H1 (cell line): ENCODE results near the gene MAGI3. TPM values are rescaled to one million over a fixed set of nuclear protein-coding genes. Genes with fewer than 3 reads are reported as not detected.

Experiments used
- CTCF ChIA-PET: fragments of 300-600 bp; sonication (Branson Sonifier 250); formaldehyde crosslinking; loops from one replicate; lab custom pipeline; 2021; ENCODE audit not compliant: partially characterized antibody; lab: Charles Lee
- POLR2A ChIA-PET: fragments of 300-600 bp; sonication (Branson Sonifier 250); formaldehyde crosslinking; loops from one replicate; lab custom pipeline; 2021; ENCODE audit warnings: inconsistent platforms; ENCODE audit not compliant: partially characterized antibody; lab: Charles Lee
- DNase-seq, 2 experiments: peaks; one replicate each; pipeline versions ENCODE4 v3.0.0 to v3.0.0-alpha.2; 2010 to 2022; ENCODE audit warnings: low spot score in 2 of 2, low read depth in 1 of 2, mixed read lengths in 1 of 2
- FAIRE-seq: peaks from 2 replicates; lab custom pipeline; 2011; peaks lifted over from hg19 to GRCh38; lab: Jason Lieb, UNC
- H2AFZ ChIP-seq: 2 replicates; pipeline ENCODE4 v1.8.1; 2012; ENCODE audit warnings: low read length, inconsistent platforms
- H2AK5ac ChIP-seq: 2 replicates; pipeline ENCODE4 v1.6.1; 2013; ENCODE audit warnings: low read depth, low read length
- H2BK120ac ChIP-seq: replicated peaks from 2 replicates; pipeline ENCODE3; 2013; ENCODE audit warnings: low read depth, low read length, inconsistent platforms
- H2BK12ac ChIP-seq: 2 replicates; pipeline ENCODE4 v1.6.1; 2013; ENCODE audit warnings: low read depth, low read length
- H2BK15ac ChIP-seq: 2 replicates; pipeline ENCODE4 v1.6.1; 2013; ENCODE audit warnings: low read length
- H2BK20ac ChIP-seq: 2 replicates; pipeline ENCODE4 v1.6.1; 2013; ENCODE audit warnings: low read length
- H2BK5ac ChIP-seq: 2 replicates; pipeline ENCODE4 v1.6.1; 2013; ENCODE audit warnings: low read depth, low read length
- H3K14ac ChIP-seq: 2 replicates; pipeline ENCODE4 v1.6.1; 2013; ENCODE audit warnings: inconsistent platforms; ENCODE audit not compliant: insufficient read length
- H3K18ac ChIP-seq: 2 replicates; pipeline ENCODE4 v1.6.1; 2013; ENCODE audit warnings: low read length; ENCODE audit errors: extremely low read depth
- H3K23ac ChIP-seq: 2 replicates; pipeline ENCODE4 v1.6.1; 2013; ENCODE audit warnings: inconsistent platforms; ENCODE audit not compliant: insufficient read length
- H3K23me2 ChIP-seq: 2 replicates; pipeline ENCODE4 v1.6.1; 2013; ENCODE audit warnings: low read depth, low read length
- H3K27ac ChIP-seq: 2 replicates; pipeline ENCODE4 v1.6.1; 2011; ENCODE audit warnings: low read depth, low read length, inconsistent platforms
- H3K27me3 ChIP-seq, 4 experiments: replicated peaks in 1 of 4; 1 replicate in 1 of 4; 2 replicates in 3 of 4; pipeline versions ENCODE4 v1.6.1 to v1.8.1; 2011 to 2013; ENCODE audit warnings: low read length in 3 of 4, mild to moderate bottlenecking in 3 of 4, inconsistent platforms in 2 of 4, mixed read lengths in 2 of 4, moderate library complexity in 1 of 4; ENCODE audit not compliant: control insufficient read depth in 3 of 4, insufficient read depth in 3 of 4; ENCODE audit errors: extremely low read depth in 1 of 4
- H3K36me3 ChIP-seq, 4 experiments: 2 replicates each; pipeline versions ENCODE4 v1.6.1 to v1.8.1; 2011 to 2013; ENCODE audit warnings: mild to moderate bottlenecking in 4 of 4, low read length in 3 of 4, moderate library complexity in 2 of 4, control low read depth in 1 of 4, inconsistent platforms in 1 of 4; ENCODE audit not compliant: insufficient read depth in 4 of 4, control insufficient read depth in 2 of 4
- H3K4ac ChIP-seq: replicated peaks from 2 replicates; pipeline ENCODE3; 2013; ENCODE audit warnings: low read length, low read depth, mixed read lengths, inconsistent platforms; ENCODE audit not compliant: insufficient read length
- H3K4me1 ChIP-seq, 4 experiments: replicated peaks in 1 of 4; 1 replicate in 1 of 4; 2 replicates in 3 of 4; pipeline versions ENCODE4 v1.6.1 to v1.8.1; 2011 to 2013; ENCODE audit warnings: low read length in 3 of 4, inconsistent platforms in 2 of 4, mixed read lengths in 1 of 4; ENCODE audit not compliant: insufficient read depth in 4 of 4, control insufficient read depth in 3 of 4
- H3K4me2 ChIP-seq, 2 experiments: 2 replicates each; pipeline versions ENCODE4 v1.6.1 to v1.8.1; 2011 to 2013; ENCODE audit warnings: low read depth in 2 of 2, low read length in 2 of 2, control low read depth in 1 of 2, inconsistent platforms in 1 of 2, mild to moderate bottlenecking in 1 of 2; ENCODE audit not compliant: insufficient read depth in 1 of 2
- H3K4me3 ChIP-seq, 4 experiments: fragments of 200-600, 300-600 bp in 1 of 4; sonication (generic), shearing (Covaris generic), sonication (Bioruptor Twin) in 1 of 4; 2 replicates each; pipeline versions ENCODE4 v1.5.1 to v1.8.1; 2011 to 2016; ENCODE audit warnings: low read length in 4 of 4, low read depth in 3 of 4, control low read depth in 2 of 4, inconsistent platforms in 2 of 4, mild to moderate bottlenecking in 2 of 4, mixed read lengths in 1 of 4, moderate library complexity in 1 of 4; ENCODE audit not compliant: insufficient read depth in 2 of 4; ENCODE audit errors: extremely low read depth in 1 of 4
- H3K56ac ChIP-seq: replicated peaks from 2 replicates; pipeline ENCODE3; 2013; ENCODE audit warnings: low read depth, mild to moderate bottlenecking, mixed read lengths, low read length, inconsistent platforms; ENCODE audit not compliant: insufficient read length
- H3K79me1 ChIP-seq: 2 replicates; pipeline ENCODE4 v1.6.1; 2013; ENCODE audit warnings: low read depth, low read length, control low read depth
- H3K79me2 ChIP-seq, 2 experiments: 2 replicates each; pipeline versions ENCODE4 v1.6.1 to v1.8.1; 2012 to 2013; ENCODE audit warnings: low read length in 2 of 2, mild to moderate bottlenecking in 2 of 2, inconsistent platforms in 1 of 2; ENCODE audit not compliant: insufficient read depth in 2 of 2, control insufficient read depth in 1 of 2
- H3K9ac ChIP-seq, 4 experiments: replicated peaks in 1 of 4; 1 replicate in 1 of 4; 2 replicates in 3 of 4; pipeline versions ENCODE4 v1.6.1 to v1.8.1; 2011 to 2013; ENCODE audit warnings: low read depth in 3 of 4, low read length in 3 of 4, control low read depth in 2 of 4, mild to moderate bottlenecking in 2 of 4, moderate library complexity in 2 of 4, inconsistent platforms in 1 of 4; ENCODE audit errors: extremely low read depth in 1 of 4
- H3K9me3 ChIP-seq, 2 experiments: 2 replicates each; pipeline versions ENCODE4 v1.6.1 to v1.8.1; 2012 to 2013; ENCODE audit warnings: mild to moderate bottlenecking in 2 of 2, moderate library complexity in 2 of 2, control low read depth in 1 of 2, inconsistent platforms in 1 of 2, low read depth in 1 of 2, low read length in 1 of 2, mixed read lengths in 1 of 2; ENCODE audit not compliant: insufficient read depth in 2 of 2
- H4K20me1 ChIP-seq, 2 experiments: replicated peaks in 1 of 2; 2 replicates each; pipeline versions ENCODE3 to v1.8.1; 2011 to 2013; ENCODE audit warnings: inconsistent platforms in 2 of 2, low read length in 2 of 2, mild to moderate bottlenecking in 1 of 2; ENCODE audit not compliant: insufficient read depth in 2 of 2, control insufficient read depth in 1 of 2
- H4K5ac ChIP-seq: 2 replicates; pipeline ENCODE4 v1.6.1; 2013; ENCODE audit warnings: low read length, low read depth, mixed read lengths, inconsistent platforms; ENCODE audit not compliant: insufficient read length
- H4K8ac ChIP-seq: 2 replicates; pipeline ENCODE4 v1.8.0; 2013; ENCODE audit warnings: mild to moderate bottlenecking, moderate library complexity, low read length, inconsistent platforms; ENCODE audit not compliant: insufficient read depth; ENCODE audit errors: extremely low read depth
- H4K91ac ChIP-seq: replicated peaks from 2 replicates; pipeline ENCODE3; 2013; ENCODE audit warnings: low read length, mixed read lengths, inconsistent platforms; ENCODE audit not compliant: insufficient read length
- BRCA1 ChIP-seq: IDR thresholded peaks from 2 replicates; pipeline ENCODE4 v1.6.1; 2012; ENCODE audit warnings: low read depth, low read length, improper control_type of control experiment
- EZH2 ChIP-seq: fragments of 200-600 bp; sonication (generic); IDR thresholded peaks from 2 replicates; pipeline ENCODE4 v1.7.1; 2012; ENCODE audit warnings: low read depth, mild to moderate bottlenecking, moderate library complexity, low read length, inconsistent platforms; ENCODE audit not compliant: severe bottlenecking
- HDAC2 ChIP-seq, 2 experiments: fragments of 300-600 bp in 1 of 2; sonication (generic) in 1 of 2; IDR thresholded peaks; 2 replicates each; pipeline ENCODE4 v1.6.1; 2011 to 2012; ENCODE audit warnings: low read depth in 2 of 2, low read length in 2 of 2, mild to moderate bottlenecking in 2 of 2, moderate library complexity in 2 of 2, borderline replicate concordance in 1 of 2, inconsistent platforms in 1 of 2
- KDM1A ChIP-seq: fragments of 200-600, 300-600 bp; sonication (generic); IDR thresholded peaks from 2 replicates; pipeline ENCODE4 v1.7.1; 2016; ENCODE audit warnings: mild to moderate bottlenecking, low read length, borderline replicate concordance
- NRF1 ChIP-seq: IDR thresholded peaks from 2 replicates; pipeline ENCODE4 v1.6.1; 2011; ENCODE audit warnings: mild to moderate bottlenecking, low read depth, low read length, improper control_type of control experiment
- RFX5 ChIP-seq: IDR thresholded peaks from 2 replicates; pipeline ENCODE4 v1.6.1; 2011; ENCODE audit warnings: low read depth, low read length, improper control_type of control experiment, borderline replicate concordance
- YY1 ChIP-seq: IDR thresholded peaks from 2 replicates; pipeline ENCODE4 v1.6.1; 2011; ENCODE audit warnings: low read depth, mild to moderate bottlenecking, low read length
- WGBS, 2 experiments: shearing (Covaris generic) in 1 of 2; methylation state at CpG; one replicate each; pipeline versions ENCODE4 v1.1.6 to v1.1.7; 2013 to 2015; ENCODE audit warnings: low lambda C conversion rate in 2 of 2, mixed read lengths in 2 of 2, inconsistent platforms in 1 of 2, low coverage in 1 of 2, missing lambda C conversion rate in 1 of 2; ENCODE audit not compliant: insufficient replicate concordance in 2 of 2, insufficient coverage in 1 of 2, insufficient read length in 1 of 2; ENCODE audit errors: extremely low coverage in 1 of 2, missing lambda C conversion rate in 1 of 2; 5-methylcytosine and 5-hydroxymethylcytosine counted together
- polyA plus RNA-seq, 7 experiments: library from polyadenylated mRNA; depleted of rRNA in 3 of 7; stranded (reverse) in 5 of 7; unstranded in 2 of 7; fragments of >200 nt in 5 of 7; fragments of 200-250 nt in 2 of 7; gene quantifications; 1 replicate in 5 of 7; 2 replicates in 1 of 7; 4 replicates in 1 of 7; pipeline versions ENCODE4 v1.2.1 to v1.2.3, GENCODE V29; 2011 to 2013; ENCODE audit warnings: missing spikeins in 2 of 7, mixed read lengths in 2 of 7
- total RNA-seq: library from RNA; stranded (reverse); fragmentation: NEBNext Ultra II Directional; extraction: Animal tissue kit (Norgen Biotek cat#: 25700); gene quantifications from 2 replicates; pipeline ENCODE4 v1.2.1, GENCODE V29; 2021

MAGI3 gene
- total and polyA plus RNA-seq, 2 of the 8 experiments (the other 6 are each of a cell fraction or from before 2014, with no cell fraction given), result 2.3 to 7.8 TPM

GRCh38 chr1:113388017-113388620, 2.2 kb upstream of the MAGI3 start:
- Histone ChIP-seq H4K5ac (no peak overlapping the region), H2BK5ac (no peak overlapping the region), H2AK5ac (no peak overlapping the region), H3K79me2 (peaks cover 0 to 17% of the 10 kb centered on the region in 2 experiments; a peak in 3 of 4 replicates), H3K4ac (no peak overlapping the region), H3K18ac (no peak overlapping the region), H3K9me3 (no peaks in the 10 kb centered on the region), H2BK120ac (no peak overlapping the region), H3K9ac (no peak overlapping the region), H3K14ac (no peak overlapping the region), H3K4me1 (peaks cover 0 to 11% (median 4%) of the 10 kb centered on the region in 4 experiments; a peak in 3 of 7 replicates), H4K8ac (no peak overlapping the region), H2BK15ac (no peak overlapping the region), H4K91ac (no peak overlapping the region), H2AFZ (no peak overlapping the region), H2BK12ac (no peak overlapping the region), H2BK20ac (no peak overlapping the region), H3K36me3 (no peaks in the 10 kb centered on the region), H3K27me3 (no peaks in the 10 kb centered on the region; a peak in 2 of 7 replicates), H3K4me2 (peak overlapping the region in 1 of 2 experiments; percentile 92; a peak in 1 of 4 replicates), H3K79me1 (no peaks in the 10 kb centered on the region), H3K56ac (no peak overlapping the region), H3K4me3 (no peak overlapping the region), H3K23me2 (peaks cover 17% of the 10 kb centered on the region), H4K20me1 (peaks cover 8 to 10% of the 10 kb centered on the region in 2 experiments), H3K23ac (no peak overlapping the region), H3K27ac (no peak overlapping the region)
- DNase-seq, result no peak
- ChIA-PET POLR2A (no interaction called here), CTCF (interaction anchor here (0.8 to 2.3 kb wide), 3 partner anchors 17 to 315 kb away, joined by 3 to 7 read pairs (median 3); partner anchors contain the start of gene LRIG2)
- FAIRE-seq, result no peak
- 100% methylated on average over 1 of the region's 1 CpG; no CpG with 5 or more reads in 1 of the 2 experiments for WGBS, 2 experiments
- TF ChIP-seq HDAC2 (IDR thresholded peaks at IDR 0.05; ENCODE audit: borderline replicate concordance in 1 of 2, low read depth in 2 of 2, low read length in 2 of 2), result no peak
- TF ChIP-seq EZH2, result no peak
- TF ChIP-seq NRF1, result no peak
- no peak for TF ChIP-seq RFX5
- peak; percentile 66; the same call in 1 of the 2 replicates for TF ChIP-seq KDM1A
- no peak for TF ChIP-seq BRCA1
- no peak for TF ChIP-seq YY1
